Erythroblast (primary cell): ENCODE measurements around the gene C14orf119.

Source experiments
- DNase-seq, 2 experiments: peaks; one replicate each; lab custom pipeline; 2025; lab: John Stamatoyannopoulos, UW
- GATA1 ChIP-seq: IDR thresholded peaks from 2 replicates; pipeline ENCODE4 v1.6.1; 2011; ENCODE audit warnings: low read depth, mild to moderate bottlenecking, control low read depth, low read length, moderate library complexity
- POLR2A ChIP-seq: IDR thresholded peaks from 2 replicates; pipeline ENCODE4 v1.6.1; 2011; ENCODE audit warnings: mild to moderate bottlenecking, low read length

C14orf119 gene

DNA sequence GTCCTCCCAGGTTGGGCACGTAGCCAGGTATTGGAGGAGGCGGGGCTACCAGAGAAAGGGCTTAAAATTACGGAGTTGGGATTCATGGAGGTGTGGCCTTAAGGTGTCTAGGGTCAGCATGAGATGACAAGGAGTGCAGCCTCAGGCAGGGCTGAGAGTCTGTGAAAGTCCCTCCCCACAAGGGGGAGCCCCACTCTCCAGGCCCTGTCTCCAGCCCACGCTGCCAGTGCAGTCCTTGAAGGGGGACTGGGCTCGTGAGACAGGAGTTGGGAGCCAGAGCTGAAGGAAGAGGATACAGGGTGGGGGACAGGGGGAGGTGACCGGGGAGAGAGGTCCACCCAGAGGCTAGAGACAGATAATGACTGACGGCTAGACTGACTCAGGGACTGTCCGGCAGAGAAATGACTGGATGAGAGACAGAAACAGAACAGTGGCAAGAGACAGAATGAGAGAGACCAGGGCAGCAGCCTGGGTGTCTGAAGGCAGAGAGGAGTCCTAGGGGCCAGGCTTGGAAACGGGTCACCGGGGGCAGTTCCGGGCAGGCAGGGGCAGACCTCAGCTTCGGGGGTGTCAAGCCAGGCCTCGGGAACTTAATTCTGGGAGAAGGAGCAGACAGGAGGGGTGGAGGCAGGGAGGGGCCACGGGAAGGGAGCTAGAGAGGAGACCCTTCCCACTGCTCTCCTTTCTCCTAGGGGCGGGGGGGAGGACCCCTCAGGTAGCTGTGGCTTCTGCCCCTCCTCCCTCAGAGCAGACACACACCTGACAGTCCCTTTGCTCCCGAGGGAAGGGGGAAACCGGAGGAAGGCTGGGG lies 39.0 kb upstream of the C14orf119 start:
- DNase-seq: no peak
- TF ChIP-seq GATA1 (no peak), POLR2A (no peak)

DNA sequence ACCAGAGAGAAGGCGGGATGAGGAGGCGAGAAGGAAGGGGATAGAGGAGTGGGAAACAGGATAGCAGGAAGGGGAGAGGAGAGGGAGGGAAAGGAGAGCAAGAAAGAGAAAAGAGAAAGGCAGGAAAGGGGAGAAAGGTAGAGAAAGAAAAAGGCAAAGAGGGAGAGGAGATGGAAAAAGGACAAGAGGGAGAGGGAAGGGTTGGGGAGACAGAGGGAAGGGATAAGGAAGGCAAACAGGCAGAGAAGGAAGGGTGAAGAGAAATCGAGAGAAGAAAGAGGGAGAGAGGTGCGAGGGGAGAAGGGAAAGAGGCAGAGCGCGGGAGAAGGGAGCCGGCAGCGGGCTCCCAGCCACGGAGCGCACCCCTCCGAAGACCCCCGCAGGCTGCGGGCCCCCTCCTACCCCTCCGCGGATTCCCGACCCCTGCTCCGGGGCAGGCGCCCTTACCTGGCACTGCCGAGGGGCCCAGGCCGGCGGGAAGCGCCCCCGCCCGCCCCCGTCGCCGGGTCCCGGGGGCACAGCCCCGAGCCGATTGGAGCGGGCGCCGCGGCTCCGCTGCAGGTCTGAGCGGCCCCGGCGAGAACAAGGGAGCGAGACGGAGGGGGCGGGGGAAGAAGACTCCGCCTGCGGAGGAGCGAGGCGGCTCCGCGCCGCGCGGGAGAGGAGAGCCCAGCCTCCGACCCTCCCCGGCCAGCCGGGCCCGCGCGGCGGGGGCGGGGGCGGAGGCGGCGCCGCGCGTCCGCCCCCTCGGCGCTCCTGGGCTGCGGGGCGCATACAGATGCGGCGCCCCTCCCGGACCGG lies 38.1 kb upstream of the C14orf119 start, which contains the start of gene CDH24:
Gene CDH24 (minus strand): TSS at position 565 of the 801 bp plus-strand sequence. CDS start 1,787 bp downstream, outside the sequence.
- no peak for TF ChIP-seq GATA1
- TF ChIP-seq POLR2A: no peak

DNA sequence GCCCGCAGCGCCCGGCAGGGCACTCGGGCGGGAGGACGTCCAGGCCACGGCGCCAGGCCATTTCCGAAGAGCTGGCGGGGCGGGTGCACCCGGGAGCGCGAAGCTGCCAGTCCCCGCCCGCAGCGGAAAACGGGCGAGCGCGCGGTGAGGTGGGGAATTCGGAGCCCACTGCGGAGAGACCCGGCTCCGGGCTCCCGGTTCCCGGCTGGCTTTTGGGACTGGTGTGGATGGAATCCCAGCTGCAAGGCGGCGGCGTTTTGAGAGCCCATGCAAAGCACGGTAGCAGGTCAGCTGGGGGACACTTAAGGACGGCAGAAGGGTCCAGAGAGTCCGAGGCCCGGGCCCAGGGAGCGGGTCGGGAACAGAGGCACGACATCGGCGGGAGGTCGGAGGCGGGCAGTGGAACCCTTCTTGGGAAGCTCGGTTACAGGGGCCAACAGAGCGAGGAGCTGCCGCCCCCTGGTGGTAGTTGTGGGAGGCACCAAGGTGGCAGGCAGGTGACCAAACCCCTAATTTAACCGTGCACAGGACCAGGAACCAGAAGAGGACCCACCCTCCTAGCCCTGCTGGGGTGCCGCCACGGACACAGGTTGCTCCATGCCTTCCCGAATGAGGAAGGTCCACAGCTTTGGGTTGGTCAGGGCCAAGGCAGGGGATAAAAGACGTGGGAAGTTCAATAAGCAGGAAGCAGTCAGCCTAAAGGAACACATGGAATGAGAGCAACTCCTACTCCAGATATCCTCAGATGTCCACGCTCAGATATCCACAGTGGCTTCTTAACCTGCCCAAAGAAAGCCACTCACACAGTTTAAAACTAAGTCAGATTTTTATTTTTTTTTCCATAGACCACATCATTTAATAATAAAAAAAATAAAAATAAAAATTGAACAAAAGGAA lies 37.3 kb upstream of the C14orf119 start:
- DNase-seq: no peak
- TF ChIP-seq GATA1 (no peak), POLR2A (no peak)

More for the DNA sequence above, 38.1 kb upstream of the C14orf119 start, which contains the start of gene CDH24:
- DNase-seq: no peak

DNA sequence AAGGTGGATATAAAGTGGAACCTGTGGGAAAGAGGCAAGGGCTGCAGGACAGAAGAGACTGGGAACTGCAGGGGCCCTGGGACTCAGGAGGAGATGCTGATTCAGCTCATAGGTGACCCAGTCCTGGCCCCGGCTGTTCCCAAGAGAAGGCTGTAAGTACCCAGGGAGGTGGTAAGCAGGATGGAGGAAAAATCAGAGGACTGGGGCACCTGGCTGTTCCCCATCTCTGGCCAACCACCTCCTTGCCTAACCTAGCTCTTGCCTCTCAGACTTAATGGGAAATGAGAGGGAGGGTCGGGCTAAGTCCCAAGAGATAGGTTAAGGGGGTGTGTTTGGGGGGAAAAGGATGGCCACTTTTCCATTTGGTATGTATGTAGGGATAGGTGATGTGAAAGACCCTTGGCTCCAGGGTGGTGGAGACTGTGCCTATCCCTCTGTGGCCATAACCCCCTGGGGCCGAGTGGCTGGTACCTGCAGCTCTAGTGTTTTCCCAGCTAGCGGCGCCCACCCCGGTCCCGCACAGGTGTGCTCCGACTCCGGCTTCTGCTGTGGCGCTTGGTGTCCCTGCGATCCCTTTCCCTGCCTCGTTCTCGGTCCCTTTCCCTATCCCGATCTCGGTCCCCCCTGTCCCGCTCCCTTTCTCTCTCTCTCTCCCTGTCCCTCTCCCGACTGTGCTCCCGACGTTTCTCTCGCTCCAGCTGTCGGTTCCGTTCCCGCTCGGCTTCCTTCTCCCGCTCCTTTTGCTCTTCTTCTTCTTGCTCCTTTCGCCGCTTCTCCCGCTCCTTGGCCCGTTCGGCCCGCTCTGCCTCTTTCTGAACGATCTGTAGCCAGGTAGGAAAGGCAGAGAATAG lies 36.4 kb upstream of the C14orf119 start:
- TF ChIP-seq GATA1 (no peak), POLR2A (no peak)
- no peak for DNase-seq

DNA sequence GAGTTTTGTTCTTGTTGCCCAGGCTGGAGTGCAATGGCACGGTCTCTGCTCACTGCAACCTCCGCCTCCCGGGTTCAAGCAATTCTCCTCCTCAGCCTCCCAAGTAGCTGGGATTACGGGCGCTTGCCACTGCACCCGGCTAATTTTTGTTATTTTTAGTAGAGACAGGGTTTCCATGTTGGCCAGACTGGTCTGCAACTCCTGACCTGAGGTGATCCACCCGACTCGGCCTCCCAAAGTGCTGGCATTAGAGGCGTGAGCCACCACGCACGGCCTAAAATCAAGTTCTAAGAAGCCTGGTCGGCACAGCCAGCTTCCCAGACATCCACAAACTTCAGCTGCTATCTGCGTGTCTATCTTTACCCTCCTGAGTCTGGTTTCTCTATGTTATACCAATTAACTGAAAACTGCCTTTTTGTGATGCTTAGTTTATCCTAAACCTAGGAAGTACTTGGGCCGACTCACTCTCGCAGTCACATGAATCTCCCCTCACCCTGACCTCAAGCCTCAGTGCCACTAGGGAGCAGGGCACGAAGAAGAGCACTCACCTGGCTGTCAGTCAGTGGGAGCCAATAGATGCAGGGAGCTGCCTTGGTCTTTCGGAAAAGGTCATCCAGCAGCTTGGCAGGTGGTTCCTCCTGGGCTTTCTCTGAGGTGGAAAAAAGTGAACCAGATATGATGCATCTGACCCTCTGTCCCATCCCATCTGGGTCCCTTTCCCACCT lies 34.6 kb upstream of the C14orf119 start:
- no peak for DNase-seq
- no peak for TF ChIP-seq POLR2A
- TF ChIP-seq GATA1: no peak

DNA sequence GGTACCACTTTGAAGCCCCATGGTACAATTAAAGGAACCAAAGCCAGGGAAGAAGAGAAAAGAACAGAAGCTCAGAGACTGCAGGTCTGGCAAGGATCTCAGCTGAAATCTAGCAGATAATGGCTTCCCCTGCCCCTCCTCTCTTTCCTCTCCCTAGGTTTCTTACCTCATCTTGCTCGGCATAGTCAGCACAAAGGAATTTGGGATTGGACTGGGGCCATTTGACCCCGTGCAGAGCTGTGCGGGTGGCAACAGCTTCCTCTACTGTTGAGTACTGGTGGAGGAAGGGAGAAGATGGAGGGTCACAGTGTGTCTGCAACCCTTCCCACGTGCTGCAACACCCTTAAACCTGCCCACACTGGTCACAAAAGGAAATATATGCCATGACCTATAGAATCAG lies 33.3 kb upstream of the C14orf119 start:
- TF ChIP-seq GATA1: no peak
- TF ChIP-seq POLR2A: no peak
- no peak for DNase-seq

DNA sequence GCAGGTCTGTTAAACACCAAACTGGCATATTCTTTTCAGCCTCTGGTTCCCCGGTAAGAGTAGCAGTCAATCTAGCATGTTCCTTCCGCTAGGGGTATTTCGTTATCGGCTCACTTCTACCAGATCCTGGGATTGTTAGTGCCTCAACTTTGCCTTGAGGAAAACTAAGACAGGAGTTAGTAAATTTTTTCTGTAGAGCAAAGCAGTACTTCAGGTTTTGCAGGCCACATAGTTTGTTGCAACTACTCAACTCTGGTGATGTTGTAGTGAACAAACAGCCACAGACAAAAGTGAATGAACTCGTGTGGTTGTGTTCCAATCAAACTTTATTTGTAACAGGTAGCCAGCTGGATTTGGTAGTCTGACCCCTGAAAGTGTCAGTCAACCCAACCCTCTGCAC lies 31.7 kb upstream of the C14orf119 start:
- TF ChIP-seq POLR2A (no peak), GATA1 (no peak)
- DNase-seq: no peak

DNA sequence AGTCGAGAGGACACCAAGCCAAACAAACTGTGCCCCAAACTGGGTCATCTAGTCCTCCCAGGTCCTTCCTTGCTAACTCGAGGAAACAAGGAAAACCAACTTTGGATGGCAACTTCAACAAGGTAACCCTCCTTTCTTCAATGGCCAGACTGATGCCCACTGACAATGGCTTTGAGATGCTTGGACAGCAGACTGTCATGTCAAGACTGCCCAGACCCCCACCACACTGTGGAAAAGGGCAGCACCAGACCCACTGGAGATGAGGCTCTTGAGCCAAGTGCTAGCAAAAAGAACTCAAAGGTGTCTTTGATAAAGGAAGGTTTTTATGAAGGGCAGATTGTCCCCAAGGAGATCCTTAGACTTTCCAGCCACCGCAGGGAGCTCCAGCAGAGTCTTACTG lies 28.9 kb upstream of the C14orf119 start:
- DNase-seq: no peak
- TF ChIP-seq POLR2A: no peak
- TF ChIP-seq GATA1: no peak

DNA sequence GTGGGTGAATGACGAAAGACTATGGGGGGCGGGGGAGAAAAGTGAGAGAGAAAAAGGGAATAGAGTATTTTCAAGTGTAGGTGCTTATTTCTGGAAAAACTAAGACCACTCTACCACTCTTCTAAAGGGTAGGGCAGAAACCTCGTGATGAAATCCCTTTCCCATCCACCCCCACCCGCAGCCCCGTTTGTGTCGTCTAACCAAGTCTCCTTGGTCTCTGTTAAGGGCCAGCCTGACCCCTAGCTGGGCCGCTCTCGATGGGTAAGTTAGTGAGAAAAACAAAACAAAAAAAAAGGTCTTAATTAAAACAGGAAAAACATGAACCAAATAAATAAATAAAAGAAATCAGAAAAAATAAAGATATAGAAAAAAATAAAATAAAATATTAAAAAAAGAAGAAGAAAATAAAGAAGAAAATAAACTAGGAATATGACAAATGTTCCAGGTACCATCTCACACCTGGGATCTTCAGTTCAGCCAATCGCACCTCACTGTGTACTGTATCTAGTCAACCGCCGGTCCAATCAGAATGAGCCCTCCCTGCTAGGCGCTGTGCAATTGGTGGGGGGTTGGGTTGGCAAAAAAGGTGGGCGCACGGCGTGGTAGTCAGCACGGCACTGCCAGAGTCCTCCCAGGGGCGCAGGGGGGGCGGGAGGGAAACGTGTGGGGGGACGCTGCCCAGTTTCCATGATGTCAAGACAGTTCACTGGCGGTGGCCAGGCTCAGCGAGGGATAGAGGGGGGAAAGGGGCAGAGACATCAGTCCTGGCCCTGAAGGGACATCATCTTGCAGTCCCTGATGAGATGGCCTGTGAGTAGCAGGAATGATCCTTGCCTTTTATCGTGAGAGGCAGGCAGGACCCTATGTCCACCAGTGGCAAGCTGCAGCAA lies 28.2 kb upstream of the C14orf119 start:
- DNase-seq: no peak
- TF ChIP-seq POLR2A: no peak
- no peak for TF ChIP-seq GATA1

DNA sequence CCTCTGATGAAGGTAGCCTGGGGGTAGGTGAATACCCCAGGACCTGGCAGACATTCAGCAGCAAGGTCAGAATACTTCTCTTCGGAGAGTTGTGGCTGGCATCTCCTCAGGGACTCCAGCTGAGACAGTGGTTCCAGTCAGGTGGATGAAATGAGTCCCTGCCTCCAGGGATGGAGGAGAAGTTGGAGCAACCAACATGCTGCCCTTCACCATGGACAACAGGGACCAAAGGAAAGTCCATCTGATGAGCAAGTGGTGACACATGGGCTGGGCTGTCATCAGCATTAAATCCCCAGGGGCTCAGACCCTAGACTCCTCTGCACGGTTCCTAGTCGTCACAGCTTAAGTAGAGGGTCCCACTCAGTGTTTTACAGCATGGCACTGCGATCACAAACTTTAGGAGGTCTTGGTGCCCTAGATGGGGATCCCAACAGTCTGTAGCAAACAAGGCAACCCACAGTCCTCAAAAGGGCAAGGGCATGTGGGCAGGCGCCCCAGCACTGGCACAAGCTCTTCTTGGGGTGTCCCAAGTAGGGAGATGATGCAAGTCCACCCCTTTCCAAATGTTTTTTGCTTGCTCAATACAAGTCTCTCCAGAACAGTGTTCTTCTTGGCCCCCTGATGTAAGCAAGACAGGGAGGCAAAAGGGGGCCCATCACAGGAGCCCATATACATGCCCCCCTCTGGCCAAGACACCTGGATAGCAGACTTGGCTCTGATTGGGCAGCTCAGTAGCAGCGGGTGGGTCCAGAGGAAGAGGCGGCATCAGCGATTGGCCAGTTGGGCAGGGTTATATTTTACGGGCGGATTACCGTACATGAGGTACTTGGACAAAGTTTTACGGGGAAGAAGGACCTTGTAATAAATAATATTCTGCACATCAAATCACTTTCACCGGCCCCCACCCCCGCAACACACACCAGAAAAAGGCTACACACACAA lies 27.2 kb upstream of the C14orf119 start:
- TF ChIP-seq GATA1 (no peak), POLR2A (no peak)
- no peak for DNase-seq

DNA sequence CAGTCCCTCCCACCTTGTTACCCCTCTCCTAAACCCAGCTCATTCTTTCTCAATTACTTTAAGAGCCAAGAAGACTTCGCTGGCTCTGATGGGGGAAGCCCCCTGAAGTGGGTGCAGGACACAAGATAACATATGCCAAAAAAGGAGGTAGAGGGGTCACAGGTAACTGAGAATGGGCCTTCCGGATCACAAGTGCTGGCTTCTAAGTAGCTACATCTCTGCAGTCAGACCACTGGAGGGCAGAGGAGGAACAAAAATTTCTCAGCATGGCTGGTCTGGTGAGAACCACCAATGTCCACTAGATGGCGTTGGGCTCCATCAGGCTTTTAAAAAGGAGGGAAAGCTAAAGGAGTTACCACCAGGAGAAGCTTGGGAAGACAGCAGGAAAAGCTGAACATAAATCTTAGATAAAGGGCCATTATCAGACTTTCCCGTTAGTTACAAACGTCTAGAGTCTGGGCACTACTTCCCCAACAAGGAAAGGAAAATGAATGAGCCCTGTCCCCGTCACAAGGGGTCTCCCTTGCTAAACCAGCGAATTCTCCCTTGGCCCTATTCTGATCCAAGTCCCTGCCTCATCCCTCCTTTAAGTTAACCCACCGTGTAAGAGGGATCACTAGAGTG lies 26.4 kb upstream of the C14orf119 start:
- DNase-seq: no peak
- TF ChIP-seq POLR2A: no peak
- no peak for TF ChIP-seq GATA1
